ENCODE results near the gene GPR137. TPM values are rescaled to one million over a fixed set of nuclear protein-coding genes. Genes with fewer than 3 reads are reported as not detected.
A peak's percentile ranks its signal among the peaks of the same experiment; 100 is the strongest.

The GPR137 gene
- total and polyA plus RNA-seq, 9 of the 15 experiments (the other 6 are each of a cell fraction or from before 2014, with no cell fraction given), result 0.32 to 26.7 (median 10.7) TPM

- no peak for TF ChIP-seq ZNF699 (CRISPR knock-in tag; IDR thresholded peaks at IDR 0.05; ENCODE audit: insufficient replicate concordance)
- TF ChIP-seq HES1 (IDR thresholded peaks at IDR 0.05; ENCODE audit: low read depth), result no peak
- TF ChIP-seq NCOA1 (IDR thresholded peaks at IDR 0.05; ENCODE audit: low read depth), result peak; percentile 31; the same call in 1 of the 2 replicates
- 0 out of 2 replicates have a peak, but pooled peaks have one; percentile 40 for TF ChIP-seq MIER1 (IDR thresholded peaks at IDR 0.05; ENCODE audit: low read depth)
- peak; percentile 84 to 94 (median 87) for TF ChIP-seq CTCF (IDR thresholded peaks at IDR 0.05 in 2 of 3, conservative IDR thresholded peaks at IDR 0.05 in 1 of 3; ENCODE audit: insufficient read depth in 2 of 3, low read depth in 1 of 3, low read length in 3 of 3)
- TF ChIP-seq SMAD1 (IDR thresholded peaks at IDR 0.05; ENCODE audit: low read depth, low read length, partially characterized antibody), result peak; percentile 6
- TF ChIP-seq OTX1 (CRISPR knock-in tag; IDR thresholded peaks at IDR 0.05), result no peak
- no peak; the same call in 1 of the 2 replicates for TF ChIP-seq GABPB2 (CRISPR knock-in tag; conservative IDR thresholded peaks at IDR 0.05)
- no peak for TF ChIP-seq ZNF407 (IDR thresholded peaks at IDR 0.05; ENCODE audit: low read depth)
- TF ChIP-seq KAT8 (IDR thresholded peaks at IDR 0.05; ENCODE audit: low read depth), result no peak
- TF ChIP-seq GTF3C2 (IDR thresholded peaks at IDR 0.05; ENCODE audit: borderline replicate concordance, extremely low read depth, insufficient read length), result no peak
Measured at GRCh38 chr11:64304316-64305072, 18.8 kb downstream of the GPR137 start (continued).
